GM19397 (cell line): ENCODE measurements around the gene CAMK4.
"Not testable (repeated sequence)": the region's sequence is repeated elsewhere in the genome, so short reads cannot be mapped to it uniquely, and the experiment has no call there.

Source experiments
- ATAC-seq: cut with Tn5 transposase; IDR thresholded peaks from one replicate; pipeline ENCODE4 v1.9.1; 2021; ENCODE audit warnings: mild to moderate bottlenecking, moderate library complexity; ENCODE audit not compliant: unreplicated experiment

Gene CAMK4

DNA sequence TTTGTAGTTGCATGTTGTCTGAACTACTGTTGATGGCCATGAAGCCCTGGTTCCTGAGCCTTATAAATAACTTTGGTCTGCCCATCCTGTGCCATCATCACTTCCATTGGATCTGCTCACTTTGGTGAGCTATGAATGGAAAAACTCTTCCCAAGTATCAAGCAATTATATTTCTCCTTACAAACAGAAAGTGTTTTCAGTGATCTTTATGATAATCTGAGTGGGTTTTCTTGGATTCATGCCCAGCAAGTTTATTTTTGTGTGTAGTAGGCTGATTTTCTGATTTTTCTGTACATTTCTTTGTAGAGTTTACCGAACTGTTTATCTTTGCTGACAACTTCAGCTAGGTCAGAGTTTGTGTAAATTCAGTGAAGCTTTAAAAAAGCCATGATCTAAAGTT lies 31.0 kb downstream of the CAMK4 start:
- ATAC-seq: peak; percentile 9

- no peak for ATAC-seq
Observed at GRCh38 chr5:111256128-111256527, 31.9 kb downstream of the CAMK4 start.

GRCh38 chr5:111257610-111258009 lies 33.4 kb downstream of the CAMK4 start:
- ATAC-seq: not testable (repeated sequence)

GRCh38 chr5:111259636-111260035 lies 35.5 kb downstream of the CAMK4 start:
- no peak for ATAC-seq

DNA sequence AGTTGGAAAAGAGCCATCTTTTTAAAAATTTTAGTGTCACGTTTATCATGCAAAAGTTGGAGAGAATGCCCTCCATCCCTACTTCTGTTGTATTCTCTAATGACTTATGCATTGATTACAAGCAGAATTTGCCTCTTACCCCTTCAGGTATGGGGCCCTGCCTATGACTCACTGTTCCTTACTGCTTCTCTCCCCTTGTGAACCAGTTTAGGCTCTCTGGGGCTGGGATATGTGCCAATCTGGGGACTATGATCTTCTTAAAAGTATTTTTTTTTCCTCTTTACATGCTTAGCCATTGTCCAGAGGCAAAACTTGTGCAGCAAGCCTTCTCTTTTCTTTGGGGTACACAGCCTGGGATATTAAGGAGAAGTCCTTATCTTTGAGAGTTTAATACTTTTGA lies 37.4 kb downstream of the CAMK4 start:
- no peak for ATAC-seq

DNA sequence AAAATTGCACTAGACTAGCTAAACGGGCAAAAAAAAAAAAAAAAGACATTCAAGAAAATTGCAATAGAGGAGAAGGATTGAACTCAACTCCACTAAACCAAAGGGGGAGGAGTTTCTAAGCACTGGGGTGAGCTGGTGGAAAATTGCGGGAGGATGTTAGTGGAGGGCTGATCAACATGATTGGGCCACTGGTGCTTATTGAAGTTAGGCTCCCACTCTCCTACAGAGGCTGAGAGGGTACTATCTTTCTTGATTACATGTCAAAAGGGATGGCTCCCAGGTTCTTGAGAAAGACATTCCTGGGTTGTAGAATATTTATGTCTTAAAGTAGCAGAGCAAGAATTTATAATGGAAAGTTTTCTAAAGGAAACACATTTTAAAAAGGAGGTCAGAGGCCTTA lies 38.0 kb downstream of the CAMK4 start:
- no peak for ATAC-seq

DNA sequence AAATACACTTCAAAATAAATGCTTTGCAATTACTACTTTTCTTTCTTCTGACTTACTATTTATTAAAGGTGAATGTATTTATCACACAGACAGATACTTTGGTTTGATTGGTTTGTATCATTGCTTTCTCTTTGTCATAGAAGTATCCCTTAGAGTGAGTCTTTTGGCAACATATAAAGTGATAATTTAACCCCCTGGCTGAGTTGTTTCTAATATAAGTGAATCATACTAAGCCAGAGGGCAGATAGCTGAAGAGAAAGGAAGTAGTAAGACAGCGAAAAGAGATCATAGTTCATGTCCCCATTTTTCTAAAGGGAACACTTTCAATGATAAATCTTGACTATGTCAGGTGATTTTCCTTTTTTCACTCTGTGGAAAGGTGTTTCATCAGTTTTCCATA lies 38.6 kb downstream of the CAMK4 start:
- ATAC-seq: no peak

DNA sequence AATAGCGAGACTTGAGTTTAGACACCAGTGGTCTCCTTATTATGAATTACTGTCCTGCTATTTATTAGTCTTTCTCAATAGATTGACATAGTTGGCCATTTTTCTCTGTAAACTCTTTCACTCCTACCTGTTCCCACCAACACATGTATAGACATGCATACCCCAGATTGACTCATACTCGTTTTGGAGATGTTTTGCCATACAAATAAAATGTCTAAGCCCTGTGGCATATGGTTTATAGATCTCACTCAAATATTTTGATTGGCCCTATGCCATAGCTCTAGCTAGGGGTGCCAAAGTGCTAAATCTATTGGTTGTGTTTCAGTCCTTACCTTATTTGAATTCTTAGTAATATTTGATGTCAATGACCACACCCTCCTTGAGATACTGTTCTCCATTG lies 42.3 kb downstream of the CAMK4 start:
- no peak for ATAC-seq

- ATAC-seq: no peak
Observed at GRCh38 chr5:111268300-111268699, 44.1 kb downstream of the CAMK4 start.

GRCh38 chr5:111271885-111272284 lies 47.7 kb downstream of the CAMK4 start:
- no peak for ATAC-seq

GRCh38 chr5:111277061-111277460 lies 52.9 kb downstream of the CAMK4 start:
- no peak for ATAC-seq

DNA sequence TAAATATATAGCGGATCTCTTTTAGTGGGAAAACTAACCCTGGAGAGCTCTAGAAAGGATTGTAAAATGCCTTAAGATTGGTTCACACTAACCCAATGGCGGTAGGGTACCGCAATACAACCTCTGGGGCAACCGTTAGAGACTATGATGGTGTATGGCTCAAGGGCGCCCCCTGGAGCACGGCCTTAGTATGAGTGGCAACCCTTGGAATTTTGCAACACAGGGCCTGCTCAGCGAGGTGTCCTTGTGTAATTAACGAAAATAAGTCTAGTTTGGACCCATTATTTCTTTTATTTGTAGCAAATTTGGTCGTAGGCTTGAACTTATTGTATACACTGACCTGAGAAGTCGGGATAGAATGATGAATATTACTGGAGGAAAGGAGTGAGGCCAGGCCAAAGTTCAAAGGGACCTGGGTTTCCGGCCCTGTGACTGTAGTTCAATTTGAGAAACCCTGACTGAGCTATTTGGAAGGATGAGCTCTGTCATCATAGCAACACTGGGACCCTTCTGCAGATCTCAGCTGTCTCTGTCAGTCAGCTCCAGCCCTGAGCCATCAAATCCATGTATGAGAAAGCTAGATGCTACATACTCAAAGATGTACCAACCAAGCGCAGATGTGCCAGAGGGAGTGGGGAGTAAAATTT lies 54.8 kb downstream of the CAMK4 start:
- ATAC-seq: peak; percentile 94

GRCh38 chr5:111280282-111280951 lies 56.2 kb downstream of the CAMK4 start:
- ATAC-seq: no peak

GRCh38 chr5:111282798-111283197 lies 58.6 kb downstream of the CAMK4 start:
- no peak for ATAC-seq

GRCh38 chr5:111284825-111285224 lies 60.6 kb downstream of the CAMK4 start:
- ATAC-seq: no peak

GRCh38 chr5:111294551-111294950 lies 70.4 kb downstream of the CAMK4 start:
- ATAC-seq: no peak

DNA sequence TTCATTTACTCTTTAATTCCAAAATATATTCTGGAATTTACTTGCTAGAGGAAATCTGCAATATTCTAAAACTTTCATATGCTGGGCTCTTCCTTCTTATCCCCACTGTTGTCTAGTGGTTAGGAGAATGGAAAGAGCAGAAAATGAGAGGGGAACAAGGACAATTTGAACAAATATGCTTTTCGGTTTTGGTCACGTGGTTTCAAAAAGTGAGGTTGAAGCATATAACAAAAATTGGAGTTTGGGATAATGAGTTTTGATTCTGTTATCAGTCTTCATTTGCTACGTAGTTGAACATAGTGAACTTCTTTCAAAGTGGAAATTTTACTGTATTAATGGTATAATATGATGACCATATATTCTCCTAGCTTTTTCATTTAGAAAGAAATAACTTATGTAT lies 71.5 kb downstream of the CAMK4 start:
- ATAC-seq: no peak

- no peak for ATAC-seq
Observed at GRCh38 chr5:111296570-111296969, 72.4 kb downstream of the CAMK4 start.

DNA sequence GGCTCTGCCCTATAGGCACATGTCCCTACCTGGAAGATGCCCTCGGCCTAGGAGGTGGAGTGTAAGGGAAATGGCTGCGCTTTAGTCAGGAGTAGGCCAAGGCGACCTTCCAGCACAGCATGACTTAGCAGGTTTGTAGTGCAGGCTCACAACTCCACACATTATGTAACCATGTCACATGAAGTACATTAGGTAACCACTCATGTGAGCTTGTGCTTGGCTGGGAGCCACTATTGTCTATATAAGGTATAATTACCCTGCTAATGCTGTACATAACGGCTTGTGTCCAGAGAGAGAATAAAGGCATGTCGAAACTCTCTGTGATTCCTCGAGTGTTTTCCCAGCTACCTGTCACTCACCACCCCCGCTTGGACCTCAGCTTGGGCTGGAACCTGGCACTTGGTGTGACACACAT lies 74.9 kb downstream of the CAMK4 start:
- ATAC-seq: no peak

- no peak for ATAC-seq
Observed at GRCh38 chr5:111299831-111300432, 75.7 kb downstream of the CAMK4 start.

DNA sequence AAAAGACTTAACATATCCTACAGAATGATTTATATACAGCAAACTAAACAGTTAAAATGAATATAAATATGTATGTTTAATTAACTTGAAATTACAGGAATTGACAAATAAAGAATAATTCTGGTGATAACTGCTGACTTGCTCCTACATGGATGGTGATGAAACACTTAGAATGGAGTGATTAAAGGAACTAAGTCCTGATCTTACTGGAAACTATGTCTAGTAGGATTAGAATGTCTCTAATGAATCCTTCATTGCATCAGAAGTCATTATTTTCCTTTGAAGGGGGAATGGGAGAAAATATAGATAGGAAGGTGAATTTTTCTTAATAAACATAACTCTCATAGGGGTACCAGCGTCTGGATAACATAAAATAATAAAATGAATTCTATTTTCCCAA lies 77.1 kb downstream of the CAMK4 start:
- ATAC-seq: no peak

GRCh38 chr5:111302043-111302442 lies 77.9 kb downstream of the CAMK4 start:
- not testable (repeated sequence) for ATAC-seq
